RKO (cell line): ENCODE results near the gene PIWIL1.
A peak's percentile ranks its signal among the peaks of the same experiment; 100 is the strongest.

Experiments
- DNase-seq: peaks from one replicate; pipeline ENCODE4 v3.0.0-alpha.2; 2016; ENCODE audit warnings: low spot score

The PIWIL1 gene

DNA sequence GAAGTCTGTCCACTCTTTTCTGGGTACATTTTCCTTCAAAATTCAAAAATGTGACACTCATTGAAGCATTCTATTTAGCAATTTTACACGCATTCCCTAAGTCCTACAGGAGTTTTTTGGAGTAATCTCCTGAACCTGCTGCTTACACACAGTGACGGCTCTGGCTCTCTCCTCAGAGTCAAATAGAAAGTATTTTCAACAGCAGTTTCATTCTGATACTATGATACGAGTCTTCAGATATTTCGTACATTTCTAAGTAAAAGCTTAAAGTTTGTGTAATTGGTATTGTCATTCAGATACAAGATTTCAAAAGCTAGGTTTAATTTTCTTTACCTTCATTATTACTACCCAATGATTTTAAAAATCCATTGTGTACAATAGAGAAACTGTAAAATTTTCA, 36.4 kb downstream of the PIWIL1 start:
- no peak for DNase-seq

- DNase-seq = no peak
These were observed 37.9 kb downstream of the PIWIL1 start for GRCh38 chr12:130375296-130376287.

- no peak for DNase-seq
These were observed 45.1 kb downstream of the PIWIL1 start for GRCh38 chr12:130382818-130383217.

GRCh38 chr12:130384234-130384633, 46.5 kb downstream of the PIWIL1 start:
- no peak for DNase-seq

- no peak for DNase-seq
These were observed 47.5 kb downstream of the PIWIL1 start for GRCh38 chr12:130385193-130385592.

GRCh38 chr12:130391186-130391585, 53.5 kb downstream of the PIWIL1 start:
- DNase-seq = no peak

GRCh38 chr12:130394906-130395305, 57.2 kb downstream of the PIWIL1 start:
- DNase-seq = no peak

- DNase-seq = no peak
These were observed 59.0 kb downstream of the PIWIL1 start for GRCh38 chr12:130396667-130397066.

- no peak for DNase-seq
These were observed 60.6 kb downstream of the PIWIL1 start for GRCh38 chr12:130398100-130398848.

DNA sequence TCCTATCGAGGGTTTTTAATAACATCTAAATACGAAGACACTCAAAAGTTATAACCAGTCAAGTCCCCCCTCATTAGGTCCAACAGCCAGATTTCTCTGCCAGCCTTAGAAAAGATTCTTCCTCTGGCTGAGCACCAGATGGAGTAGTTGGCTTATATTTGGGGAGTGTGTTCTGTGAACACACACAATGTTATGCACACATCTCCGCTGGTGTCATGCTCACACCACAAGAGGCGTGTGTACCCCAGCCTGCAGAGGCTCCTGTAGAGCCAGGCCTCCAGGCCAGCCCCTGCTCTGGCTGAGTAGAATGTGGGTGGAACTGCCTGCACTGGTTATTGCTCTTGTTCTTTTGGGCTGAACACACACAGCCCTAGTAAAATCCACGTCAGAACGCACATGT, 64.0 kb downstream of the PIWIL1 start:
- peak; percentile 59 for DNase-seq

GRCh38 chr12:130405332-130405731, 67.6 kb downstream of the PIWIL1 start:
- no peak for DNase-seq

GRCh38 chr12:130412384-130412783, 74.7 kb downstream of the PIWIL1 start:
- no peak for DNase-seq

GRCh38 chr12:130413909-130414308, 76.2 kb downstream of the PIWIL1 start:
- DNase-seq = no peak

DNA sequence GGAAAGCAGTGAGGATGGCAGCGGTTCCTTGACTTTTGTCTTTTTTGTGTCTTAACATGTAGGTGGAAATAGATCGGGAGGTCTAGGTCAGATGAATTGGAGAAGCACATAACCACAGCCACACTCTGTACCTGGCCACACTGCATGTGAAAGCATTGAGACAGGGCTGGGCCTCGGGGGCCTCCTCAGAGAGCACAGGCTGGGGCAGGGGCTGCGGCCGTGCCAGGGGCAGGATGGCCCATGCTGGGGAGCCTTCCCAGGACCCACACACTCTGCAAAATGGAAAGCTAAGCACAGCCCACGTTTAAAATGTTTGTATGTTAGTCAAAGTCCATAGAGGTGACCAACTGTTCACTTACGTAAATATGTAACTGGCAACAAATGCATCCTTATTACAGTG, 76.7 kb downstream of the PIWIL1 start:
- DNase-seq = no peak

- DNase-seq = no peak
These were observed 80.6 kb downstream of the PIWIL1 start for GRCh38 chr12:130418251-130418650.

DNA sequence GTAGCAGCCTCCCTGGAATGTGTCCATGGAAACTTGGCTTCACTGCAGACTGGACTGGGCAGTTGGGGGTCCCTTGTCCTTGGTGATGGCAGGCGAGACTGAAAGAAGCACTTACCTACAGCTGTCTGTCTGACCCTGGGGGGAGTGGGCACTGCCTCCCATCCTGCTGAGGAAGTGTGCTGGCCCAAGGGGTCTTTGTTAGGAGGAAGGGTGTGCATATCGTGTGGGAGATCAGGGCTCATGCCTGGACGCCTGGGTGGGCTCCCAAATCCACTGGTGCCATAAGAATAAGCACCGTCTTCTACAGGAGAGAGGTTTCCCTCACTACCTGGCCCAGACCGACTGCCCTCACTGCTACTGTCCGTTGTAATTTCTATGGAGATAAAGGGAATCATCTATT, 81.4 kb downstream of the PIWIL1 start:
- no peak for DNase-seq

GRCh38 chr12:130420071-130420470, 82.4 kb downstream of the PIWIL1 start:
- no peak for DNase-seq

DNA sequence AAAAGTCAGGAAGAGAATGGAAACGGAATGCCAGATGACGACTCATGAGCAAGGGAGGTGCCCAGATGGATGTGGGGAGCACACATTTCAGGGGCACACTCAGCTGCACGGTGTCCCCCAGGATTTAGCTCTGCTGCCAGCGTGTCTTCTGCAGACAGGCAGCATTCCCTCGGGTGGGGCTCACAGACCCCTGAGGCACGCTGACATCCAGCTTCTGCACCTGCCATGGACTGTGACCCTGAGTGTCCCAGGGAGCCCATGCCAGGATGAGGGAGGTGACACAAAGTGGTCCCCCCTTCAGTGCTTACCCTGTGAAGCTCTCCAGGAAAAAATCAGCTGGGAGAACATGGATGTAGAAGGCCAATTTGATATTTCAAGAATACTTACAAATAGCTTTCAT, 84.2 kb downstream of the PIWIL1 start:
- no peak for DNase-seq
